ENCODE results near the gene CDH24. TPM values are rescaled to one million over a fixed set of nuclear protein-coding genes. Genes with fewer than 3 reads are reported as not detected.

Gene CDH24
- total and polyA plus RNA-seq, 2 of the 13 experiments (the other 11 are each of a cell fraction or from before 2014, with no cell fraction given) = 0.69 to 0.99 TPM

DNA sequence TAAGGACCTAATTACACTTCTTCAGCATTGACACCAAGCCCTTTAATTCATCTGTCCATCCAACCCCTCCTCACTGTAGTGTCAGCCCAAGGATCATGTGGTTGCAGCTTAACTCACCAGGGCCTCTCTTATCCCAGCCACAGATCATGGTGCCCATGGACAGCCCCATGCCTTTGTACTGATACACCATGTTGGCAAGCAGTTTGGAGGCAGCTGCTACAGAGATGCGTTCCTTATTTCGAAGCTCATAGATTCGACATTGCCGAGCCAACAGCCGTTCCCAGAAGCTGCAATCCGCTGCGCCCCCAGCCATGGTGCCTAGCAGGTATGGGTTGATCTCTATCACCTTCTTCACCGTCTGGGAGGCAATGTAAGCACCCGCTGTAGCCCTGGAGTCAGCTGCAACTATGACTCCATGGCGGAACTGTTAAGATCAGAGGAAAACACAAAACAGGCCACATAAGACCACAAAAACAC lies 24.0 kb downstream of the CDH24 start (continued):
- TF ChIP-seq, protein P1, sequence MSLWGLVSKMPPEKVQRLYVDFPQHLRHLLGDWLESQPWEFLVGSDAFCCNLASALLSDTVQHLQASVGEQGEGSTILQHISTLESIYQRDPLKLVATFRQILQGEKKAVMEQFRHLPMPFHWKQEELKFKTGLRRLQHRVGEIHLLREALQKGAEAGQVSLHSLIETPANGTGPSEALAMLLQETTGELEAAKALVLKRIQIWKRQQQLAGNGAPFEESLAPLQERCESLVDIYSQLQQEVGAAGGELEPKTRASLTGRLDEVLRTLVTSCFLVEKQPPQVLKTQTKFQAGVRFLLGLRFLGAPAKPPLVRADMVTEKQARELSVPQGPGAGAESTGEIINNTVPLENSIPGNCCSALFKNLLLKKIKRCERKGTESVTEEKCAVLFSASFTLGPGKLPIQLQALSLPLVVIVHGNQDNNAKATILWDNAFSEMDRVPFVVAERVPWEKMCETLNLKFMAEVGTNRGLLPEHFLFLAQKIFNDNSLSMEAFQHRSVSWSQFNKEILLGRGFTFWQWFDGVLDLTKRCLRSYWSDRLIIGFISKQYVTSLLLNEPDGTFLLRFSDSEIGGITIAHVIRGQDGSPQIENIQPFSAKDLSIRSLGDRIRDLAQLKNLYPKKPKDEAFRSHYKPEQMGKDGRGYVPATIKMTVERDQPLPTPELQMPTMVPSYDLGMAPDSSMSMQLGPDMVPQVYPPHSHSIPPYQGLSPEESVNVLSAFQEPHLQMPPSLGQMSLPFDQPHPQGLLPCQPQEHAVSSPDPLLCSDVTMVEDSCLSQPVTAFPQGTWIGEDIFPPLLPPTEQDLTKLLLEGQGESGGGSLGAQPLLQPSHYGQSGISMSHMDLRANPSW (CRISPR knock-in tag; IDR thresholded peaks at IDR 0.05; ENCODE audit: borderline replicate concordance) = no peak
- no peak for TF ChIP-seq MTF1 (CRISPR knock-in tag; IDR thresholded peaks at IDR 0.05)
- 0 out of 2 replicates have a peak, but pooled peaks have one; percentile 36 for TF ChIP-seq RELA (CRISPR knock-in tag; IDR thresholded peaks at IDR 0.05)
- TF ChIP-seq KLF11 (CRISPR knock-in tag; IDR thresholded peaks at IDR 0.05) = no peak
- no peak for TF ChIP-seq SAP130 (CRISPR knock-in tag; IDR thresholded peaks at IDR 0.05; ENCODE audit: low read depth)
- TF ChIP-seq, protein P2, sequence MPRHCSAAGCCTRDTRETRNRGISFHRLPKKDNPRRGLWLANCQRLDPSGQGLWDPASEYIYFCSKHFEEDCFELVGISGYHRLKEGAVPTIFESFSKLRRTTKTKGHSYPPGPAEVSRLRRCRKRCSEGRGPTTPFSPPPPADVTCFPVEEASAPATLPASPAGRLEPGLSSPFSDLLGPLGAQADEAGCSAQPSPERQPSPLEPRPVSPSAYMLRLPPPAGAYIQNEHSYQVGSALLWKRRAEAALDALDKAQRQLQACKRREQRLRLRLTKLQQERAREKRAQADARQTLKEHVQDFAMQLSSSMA (CRISPR knock-in tag; IDR thresholded peaks at IDR 0.05) = no peak
- no peak for TF ChIP-seq PCBP2 (optimal IDR thresholded peaks at IDR 0.05; ENCODE audit: low read depth, low read length, poor library complexity, severe bottlenecking)
- no peak for TF ChIP-seq YY1 (IDR thresholded peaks at IDR 0.05; ENCODE audit: insufficient read depth, insufficient replicate concordance, low read depth, low read length)
- TF ChIP-seq, protein P3, sequence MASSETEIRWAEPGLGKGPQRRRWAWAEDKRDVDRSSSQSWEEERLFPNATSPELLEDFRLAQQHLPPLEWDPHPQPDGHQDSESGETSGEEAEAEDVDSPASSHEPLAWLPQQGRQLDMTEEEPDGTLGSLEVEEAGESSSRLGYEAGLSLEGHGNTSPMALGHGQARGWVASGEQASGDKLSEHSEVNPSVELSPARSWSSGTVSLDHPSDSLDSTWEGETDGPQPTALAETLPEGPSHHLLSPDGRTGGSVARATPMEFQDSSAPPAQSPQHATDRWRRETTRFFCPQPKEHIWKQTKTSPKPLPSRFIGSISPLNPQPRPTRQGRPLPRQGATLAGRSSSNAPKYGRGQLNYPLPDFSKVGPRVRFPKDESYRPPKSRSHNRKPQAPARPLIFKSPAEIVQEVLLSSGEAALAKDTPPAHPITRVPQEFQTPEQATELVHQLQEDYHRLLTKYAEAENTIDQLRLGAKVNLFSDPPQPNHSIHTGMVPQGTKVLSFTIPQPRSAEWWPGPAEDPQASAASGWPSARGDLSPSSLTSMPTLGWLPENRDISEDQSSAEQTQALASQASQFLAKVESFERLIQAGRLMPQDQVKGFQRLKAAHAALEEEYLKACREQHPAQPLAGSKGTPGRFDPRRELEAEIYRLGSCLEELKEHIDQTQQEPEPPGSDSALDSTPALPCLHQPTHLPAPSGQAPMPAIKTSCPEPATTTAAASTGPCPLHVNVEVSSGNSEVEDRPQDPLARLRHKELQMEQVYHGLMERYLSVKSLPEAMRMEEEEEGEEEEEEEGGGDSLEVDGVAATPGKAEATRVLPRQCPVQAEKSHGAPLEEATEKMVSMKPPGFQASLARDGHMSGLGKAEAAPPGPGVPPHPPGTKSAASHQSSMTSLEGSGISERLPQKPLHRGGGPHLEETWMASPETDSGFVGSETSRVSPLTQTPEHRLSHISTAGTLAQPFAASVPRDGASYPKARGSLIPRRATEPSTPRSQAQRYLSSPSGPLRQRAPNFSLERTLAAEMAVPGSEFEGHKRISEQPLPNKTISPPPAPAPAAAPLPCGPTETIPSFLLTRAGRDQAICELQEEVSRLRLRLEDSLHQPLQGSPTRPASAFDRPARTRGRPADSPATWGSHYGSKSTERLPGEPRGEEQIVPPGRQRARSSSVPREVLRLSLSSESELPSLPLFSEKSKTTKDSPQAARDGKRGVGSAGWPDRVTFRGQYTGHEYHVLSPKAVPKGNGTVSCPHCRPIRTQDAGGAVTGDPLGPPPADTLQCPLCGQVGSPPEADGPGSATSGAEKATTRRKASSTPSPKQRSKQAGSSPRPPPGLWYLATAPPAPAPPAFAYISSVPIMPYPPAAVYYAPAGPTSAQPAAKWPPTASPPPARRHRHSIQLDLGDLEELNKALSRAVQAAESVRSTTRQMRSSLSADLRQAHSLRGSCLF (CRISPR knock-in tag; IDR thresholded peaks at IDR 0.05; ENCODE audit: borderline replicate concordance) = no peak
- TF ChIP-seq ZNF761 (CRISPR knock-in tag; conservative IDR thresholded peaks at IDR 0.05) = no peak
- no peak for TF ChIP-seq NFRKB (IDR thresholded peaks at IDR 0.05)
- no peak for TF ChIP-seq KAT7 (CRISPR knock-in tag; IDR thresholded peaks at IDR 0.05; ENCODE audit: borderline replicate concordance)
- peak; percentile 89; the same call in 1 of the 2 replicates for TF ChIP-seq ATAD3A (CRISPR knock-in tag; IDR thresholded peaks at IDR 0.05)
- 0 out of 2 replicates have a peak, but pooled peaks have one; percentile 16 for TF ChIP-seq ZBTB34 (CRISPR knock-in tag; IDR thresholded peaks at IDR 0.05)
- TF ChIP-seq, protein P4, sequence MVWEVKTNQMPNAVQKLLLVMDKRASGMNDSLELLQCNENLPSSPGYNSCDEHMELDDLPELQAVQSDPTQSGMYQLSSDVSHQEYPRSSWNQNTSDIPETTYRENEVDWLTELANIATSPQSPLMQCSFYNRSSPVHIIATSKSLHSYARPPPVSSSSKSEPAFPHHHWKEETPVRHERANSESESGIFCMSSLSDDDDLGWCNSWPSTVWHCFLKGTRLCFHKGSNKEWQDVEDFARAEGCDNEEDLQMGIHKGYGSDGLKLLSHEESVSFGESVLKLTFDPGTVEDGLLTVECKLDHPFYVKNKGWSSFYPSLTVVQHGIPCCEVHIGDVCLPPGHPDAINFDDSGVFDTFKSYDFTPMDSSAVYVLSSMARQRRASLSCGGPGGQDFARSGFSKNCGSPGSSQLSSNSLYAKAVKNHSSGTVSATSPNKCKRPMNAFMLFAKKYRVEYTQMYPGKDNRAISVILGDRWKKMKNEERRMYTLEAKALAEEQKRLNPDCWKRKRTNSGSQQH (CRISPR knock-in tag; IDR thresholded peaks at IDR 0.05; ENCODE audit: low read depth) = no peak
- TF ChIP-seq YEATS2 (CRISPR knock-in tag; IDR thresholded peaks at IDR 0.05; ENCODE audit: borderline replicate concordance) = peak; percentile 65; the same call in 1 of the 2 replicates
- TF ChIP-seq, protein P5, sequence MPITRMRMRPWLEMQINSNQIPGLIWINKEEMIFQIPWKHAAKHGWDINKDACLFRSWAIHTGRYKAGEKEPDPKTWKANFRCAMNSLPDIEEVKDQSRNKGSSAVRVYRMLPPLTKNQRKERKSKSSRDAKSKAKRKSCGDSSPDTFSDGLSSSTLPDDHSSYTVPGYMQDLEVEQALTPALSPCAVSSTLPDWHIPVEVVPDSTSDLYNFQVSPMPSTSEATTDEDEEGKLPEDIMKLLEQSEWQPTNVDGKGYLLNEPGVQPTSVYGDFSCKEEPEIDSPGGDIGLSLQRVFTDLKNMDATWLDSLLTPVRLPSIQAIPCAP (CRISPR knock-in tag; IDR thresholded peaks at IDR 0.05; ENCODE audit: low read depth) = no peak
